Caco-2 (cell line): ENCODE data around the gene CGB7. TPM values are rescaled to one million over a fixed set of nuclear protein-coding genes. Genes with fewer than 3 reads are reported as not detected.
A peak's percentile ranks its signal among the peaks of the same experiment; 100 is the strongest.
"Not testable (repeated sequence)": the region's sequence is repeated elsewhere in the genome, so short reads cannot be mapped to it uniquely, and the experiment has no call there.

ENCODE experiments used
- BruUV-seq: library from RNA; stranded (reverse); fragments of 400-500 nt; replicated peaks from 2 replicates; lab custom pipeline; 2021; lab: Mats Ljungman, UMichigan
- CTCF ChIA-PET: fragments of 300-600 bp; sonication (Branson Sonifier 250); formaldehyde crosslinking; loops from one replicate; lab custom pipeline; 2022; ENCODE audit warnings: antibody characterized with exemption; lab: Charles Lee
- POLR2A ChIA-PET: fragments of 300-600 bp; sonication (Branson Sonifier 250); formaldehyde crosslinking; loops from one replicate; lab custom pipeline; 2022; ENCODE audit warnings: antibody characterized with exemption; lab: Charles Lee
- DNase-seq, 2 experiments: peaks; one replicate each; pipeline versions ENCODE4 v3.0.0 to v3.0.0-alpha.2; 2020 to 2022
- H3K27me3 ChIP-seq: replicated peaks from 2 replicates; pipeline ENCODE4 v1.6.0; 2011; ENCODE audit warnings: low read length; ENCODE audit not compliant: control insufficient read depth, insufficient read depth
- H3K36me3 ChIP-seq: 2 replicates; pipeline ENCODE4 v1.5.1; 2011; ENCODE audit warnings: low read length; ENCODE audit not compliant: control insufficient read depth, insufficient read depth
- H3K4me1 ChIP-seq: fragments of 250-450 bp; sonication (Bioruptor Pico); 2 replicates; pipeline ENCODE4 v1.5.1; 2020; ENCODE audit warnings: mild to moderate bottlenecking
- H3K4me3 ChIP-seq: 2 replicates; pipeline ENCODE4 v1.5.1; 2011; ENCODE audit warnings: low read depth, mild to moderate bottlenecking, control low read depth, low read length
- H3K9me3 ChIP-seq: fragments of 250-450 bp; sonication (Bioruptor Pico); 2 replicates; pipeline ENCODE4 v1.5.1; 2020; ENCODE audit warnings: mild to moderate bottlenecking, moderate library complexity
- H3K27ac Mint-ChIP-seq: one replicate; pipeline ENCODE4 v1.8.0; 2022; ENCODE audit warnings: mixed read lengths; ENCODE audit not compliant: unreplicated experiment
- H3K27me3 Mint-ChIP-seq: one replicate; pipeline ENCODE4 v1.8.0; 2022; ENCODE audit warnings: mixed read lengths; ENCODE audit not compliant: insufficient read depth, unreplicated experiment
- H3K36me3 Mint-ChIP-seq: one replicate; pipeline ENCODE4 v1.8.0; 2022; ENCODE audit warnings: mild to moderate bottlenecking, mixed read lengths; ENCODE audit not compliant: insufficient read depth, unreplicated experiment
- H3K4me1 Mint-ChIP-seq: one replicate; pipeline ENCODE4 v1.8.0; 2022; ENCODE audit warnings: low read depth, mixed read lengths; ENCODE audit not compliant: unreplicated experiment
- H3K4me3 Mint-ChIP-seq: one replicate; pipeline ENCODE4 v1.8.0; 2022; ENCODE audit warnings: mild to moderate bottlenecking, moderate library complexity, mixed read lengths; ENCODE audit not compliant: unreplicated experiment
- H3K9me3 Mint-ChIP-seq: one replicate; pipeline ENCODE4 v1.8.0; 2022; ENCODE audit warnings: mixed read lengths; ENCODE audit not compliant: unreplicated experiment
- CTCF ChIP-seq, 2 experiments: fragments of 200-600 bp in 1 of 2; IDR thresholded peaks; 1 replicate in 1 of 2; 2 replicates in 1 of 2; pipeline versions ENCODE4 v1.5.1 to v1.8.0; 2011 to 2022; ENCODE audit warnings: antibody characterized with exemption in 1 of 2, control low read depth in 1 of 2, inconsistent platforms in 1 of 2, low read depth in 1 of 2, low read length in 1 of 2, mild to moderate bottlenecking in 1 of 2, moderate library complexity in 1 of 2; ENCODE audit not compliant: insufficient read depth in 1 of 2, severe bottlenecking in 1 of 2, unreplicated experiment in 1 of 2
- intact Hi-C: fragments of 100-400 bp; cut with micrococcal nuclease; formaldehyde crosslinking; loops from one replicate; pipeline ENCODE4 v1.10.0; 2022; ENCODE audit not compliant: unreplicated experiment
- total RNA-seq: library from RNA; stranded (reverse); gene quantifications from 2 replicates; pipeline ENCODE4 v1.2.3, GENCODE V29; 2022

Gene CGB7
- total RNA-seq, 1 experiment from 2014 or later, result 3.0 TPM

- POLR2A ChIA-PET, H3K4me3 Mint-ChIP-seq: not testable (repeated sequence)
Measured at GRCh38 chr19:49025599-49025998, 31.9 kb downstream of the CGB7 start.

DNA sequence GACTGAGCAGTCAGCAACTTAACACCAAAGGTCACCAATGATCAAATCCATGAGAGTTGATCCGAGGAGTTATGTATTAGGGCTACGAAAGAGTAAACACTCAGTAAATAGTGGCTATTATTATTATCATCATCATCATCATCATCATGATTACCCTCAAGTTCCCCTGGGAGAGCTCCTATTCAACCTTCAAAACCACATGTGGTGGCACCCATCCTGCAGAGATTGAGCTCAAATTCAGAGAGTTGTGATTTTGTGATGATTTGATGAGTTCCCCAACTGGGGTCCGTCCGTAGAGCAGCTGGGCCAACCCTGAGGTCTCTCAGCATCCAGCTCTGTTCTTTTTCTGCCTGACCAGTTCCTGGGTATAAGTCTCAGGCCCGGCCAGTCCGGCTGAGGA, 32.5 kb downstream of the CGB7 start:
- H3K4me1 ChIP-seq, H3K27ac Mint-ChIP-seq, H3K36me3 Mint-ChIP-seq, BruUV-seq, H3K27me3 Mint-ChIP-seq, H3K27me3 ChIP-seq, H3K9me3 ChIP-seq, H3K4me3 ChIP-seq, POLR2A ChIA-PET, H3K36me3 ChIP-seq, H3K4me3 Mint-ChIP-seq, CTCF ChIA-PET, H3K9me3 Mint-ChIP-seq, DNase-seq, intact Hi-C loops: not testable (repeated sequence)
- peaks cover 15% of the 10 kb centered on the region for H3K4me1 Mint-ChIP-seq

More at GRCh38 chr19:49025599-49025998, 31.9 kb downstream of the CGB7 start:
- H3K9me3 Mint-ChIP-seq, H3K36me3 ChIP-seq, intact Hi-C loops, H3K9me3 ChIP-seq, H3K4me3 ChIP-seq, H3K27me3 ChIP-seq, DNase-seq, H3K36me3 Mint-ChIP-seq, H3K4me1 ChIP-seq, H3K27me3 Mint-ChIP-seq, CTCF ChIA-PET, BruUV-seq, H3K27ac Mint-ChIP-seq: not testable (repeated sequence)
- H3K4me1 Mint-ChIP-seq, result peaks cover 10% of the 10 kb centered on the region

DNA sequence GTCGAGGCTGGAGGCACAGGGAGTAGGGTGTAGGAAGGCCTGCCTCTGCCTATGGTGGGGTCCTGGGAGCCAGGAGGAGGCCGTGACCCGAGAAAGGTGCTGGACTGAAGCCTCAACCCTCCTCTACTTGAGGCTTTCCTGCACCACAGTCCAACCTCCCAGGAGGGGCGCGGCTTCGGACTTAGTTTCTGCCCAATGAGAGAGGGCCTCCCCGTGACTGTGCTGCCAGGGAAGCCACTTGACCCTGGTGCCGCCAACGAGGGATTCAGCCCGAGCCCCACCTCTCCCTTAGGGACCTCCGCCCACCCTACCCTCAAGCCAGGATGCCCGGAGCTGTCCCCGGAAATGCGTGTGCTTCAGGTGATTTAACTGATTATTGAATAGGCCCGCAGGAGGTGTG, 33.3 kb downstream of the CGB7 start, which contains the start of gene CGB3:
Gene CGB3, minus strand, starts transcription at position 101 of the 400 bp plus-strand sequence. CDS start 362 bp downstream, outside the sequence.
- POLR2A ChIA-PET, H3K4me1 ChIP-seq, H3K4me3 Mint-ChIP-seq, H3K4me3 ChIP-seq, BruUV-seq, H3K36me3 ChIP-seq, H3K27me3 ChIP-seq, H3K9me3 Mint-ChIP-seq, H3K36me3 Mint-ChIP-seq, H3K27ac Mint-ChIP-seq, H3K9me3 ChIP-seq, intact Hi-C loops, H3K27me3 Mint-ChIP-seq, DNase-seq: not testable (repeated sequence)
- CTCF ChIA-PET, result interaction anchor here (0.6 kb wide), 1 partner anchor 279 kb away, joined by 4 read pairs; no protein-coding TSS in a partner anchor
- peaks cover 16% of the 10 kb centered on the region for H3K4me1 Mint-ChIP-seq

DNA sequence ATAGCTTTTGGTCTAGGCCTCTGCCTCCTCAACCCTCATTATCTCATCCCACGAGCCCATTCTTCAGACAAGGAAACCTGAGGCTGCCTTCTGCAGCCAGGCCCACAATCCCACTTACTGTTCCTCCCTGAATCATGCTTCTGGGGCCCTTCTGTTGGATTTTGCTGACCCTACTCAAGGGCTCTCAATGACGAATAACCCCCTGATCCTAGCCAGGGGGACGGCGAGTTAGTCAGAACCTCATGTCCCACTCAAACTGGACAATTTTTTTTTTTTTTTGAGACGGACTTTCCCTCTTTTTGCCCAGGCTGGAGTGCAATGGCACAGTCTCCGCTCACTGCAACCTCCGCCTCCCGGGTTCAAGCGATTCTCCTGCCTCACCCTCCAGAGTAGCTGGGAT, 35.4 kb downstream of the CGB7 start:
- H3K4me3 Mint-ChIP-seq, result peak overlapping the region; percentile 23
- intact Hi-C loops, result no loop called here
- no peaks in the 10 kb centered on the region for H3K9me3 Mint-ChIP-seq
- Histone ChIP-seq H3K27me3 (no peaks in the 10 kb centered on the region; the same call in 1 of the 2 replicates), H3K4me3 (no peak overlapping the region), H3K36me3 (no peaks in the 10 kb centered on the region), H3K9me3 (no peaks in the 10 kb centered on the region), H3K4me1 (0 out of 2 replicates have a peak, but pooled peaks cover 9% of the 10 kb centered on the region)
- no peak for DNase-seq
- no peaks in the 10 kb centered on the region for H3K27me3 Mint-ChIP-seq
- CTCF ChIA-PET, result no interaction called here
- H3K4me1 Mint-ChIP-seq, result peaks cover 21% of the 10 kb centered on the region
- no TSS peak for BruUV-seq
- H3K27ac Mint-ChIP-seq, result no peak overlapping the region
- TF ChIP-seq CTCF (IDR thresholded peaks at IDR 0.05; ENCODE audit: insufficient read depth in 1 of 2, low read depth in 1 of 2, low read length in 1 of 2, severe bottlenecking in 1 of 2, unreplicated experiment in 1 of 2), result no peak
- H3K36me3 Mint-ChIP-seq, result peaks cover 15% of the 10 kb centered on the region
- POLR2A ChIA-PET, result no interaction called here
